Fibroblast of lung (primary cell): Measurements from ENCODE around the gene C1QTNF5.

ENCODE experiments used
- EZH2 ChIP-seq: IDR thresholded peaks from 2 replicates; pipeline ENCODE4 v1.5.1; 2012; ENCODE audit warnings: low read length, control low read depth, mild to moderate bottlenecking; ENCODE audit errors: missing control alignments
- TF ChIP-seq, protein P1 (sequence below), 2 donors: IDR thresholded peaks in 1 of 2; conservative IDR thresholded peaks in 1 of 2; 1 replicate in 1 of 2; 2 replicates in 1 of 2; pipeline ENCODE4 v1.5.1; 2011 to 2012; ENCODE audit warnings: low read length in 2 of 2, control low read depth in 1 of 2, inconsistent platforms in 1 of 2, low read depth in 1 of 2, mild to moderate bottlenecking in 1 of 2

DNA sequence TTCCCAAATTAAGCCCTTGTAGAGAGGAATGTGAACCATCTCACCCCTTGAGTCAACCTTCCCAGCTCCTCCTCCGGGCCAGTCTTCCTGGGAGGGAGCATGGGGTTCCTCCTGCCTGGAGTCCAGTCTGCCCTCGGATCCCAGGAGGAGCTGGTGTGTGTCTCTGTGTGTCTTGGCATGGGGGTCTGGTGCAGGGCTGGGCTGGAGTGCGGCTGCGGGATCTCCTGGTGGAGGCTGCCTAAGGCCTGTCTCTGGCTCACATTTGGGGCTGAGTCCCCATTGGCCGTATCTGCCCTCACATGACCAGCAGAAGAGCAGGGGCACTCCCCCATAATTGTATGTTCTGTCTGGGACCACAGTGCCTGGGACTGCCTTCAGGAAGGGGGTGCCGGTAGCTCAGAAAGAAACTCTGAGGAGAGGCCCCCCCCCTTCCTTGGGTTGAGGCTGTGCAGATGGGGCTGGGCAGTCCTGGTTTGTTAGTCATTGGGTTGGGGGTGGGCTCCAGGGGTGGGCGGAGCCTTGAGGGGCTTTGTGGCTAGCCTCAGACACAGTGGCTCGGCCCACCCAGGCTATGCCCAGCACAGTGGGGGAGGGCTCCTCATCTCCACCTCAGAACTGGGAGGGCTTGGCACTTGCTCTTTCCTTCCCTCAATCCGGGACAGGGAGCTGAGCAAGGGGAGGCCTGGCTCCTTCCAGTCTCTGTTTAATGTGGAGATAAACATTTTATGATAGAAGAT, 2.9 kb downstream of the C1QTNF5 start:
- TF ChIP-seq, protein P1, sequence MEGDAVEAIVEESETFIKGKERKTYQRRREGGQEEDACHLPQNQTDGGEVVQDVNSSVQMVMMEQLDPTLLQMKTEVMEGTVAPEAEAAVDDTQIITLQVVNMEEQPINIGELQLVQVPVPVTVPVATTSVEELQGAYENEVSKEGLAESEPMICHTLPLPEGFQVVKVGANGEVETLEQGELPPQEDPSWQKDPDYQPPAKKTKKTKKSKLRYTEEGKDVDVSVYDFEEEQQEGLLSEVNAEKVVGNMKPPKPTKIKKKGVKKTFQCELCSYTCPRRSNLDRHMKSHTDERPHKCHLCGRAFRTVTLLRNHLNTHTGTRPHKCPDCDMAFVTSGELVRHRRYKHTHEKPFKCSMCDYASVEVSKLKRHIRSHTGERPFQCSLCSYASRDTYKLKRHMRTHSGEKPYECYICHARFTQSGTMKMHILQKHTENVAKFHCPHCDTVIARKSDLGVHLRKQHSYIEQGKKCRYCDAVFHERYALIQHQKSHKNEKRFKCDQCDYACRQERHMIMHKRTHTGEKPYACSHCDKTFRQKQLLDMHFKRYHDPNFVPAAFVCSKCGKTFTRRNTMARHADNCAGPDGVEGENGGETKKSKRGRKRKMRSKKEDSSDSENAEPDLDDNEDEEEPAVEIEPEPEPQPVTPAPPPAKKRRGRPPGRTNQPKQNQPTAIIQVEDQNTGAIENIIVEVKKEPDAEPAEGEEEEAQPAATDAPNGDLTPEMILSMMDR (conservative IDR thresholded peaks at IDR 0.05 in 1 of 2, IDR thresholded peaks at IDR 0.05 in 1 of 2; ENCODE audit: low read depth in 1 of 2, low read length in 2 of 2) = no peak
- TF ChIP-seq EZH2 = no peak
